K562 (cell line): ENCODE results near the gene DOCK6.

ENCODE experiments used
- BCL6 ChIP-seq: fragments of 250-450 bp; sonication (Bioruptor Pico); IDR thresholded peaks from 2 replicates; pipeline ENCODE4 v1.4.0; 2020
- BMI1 ChIP-seq: fragments of 150-350 bp; IDR thresholded peaks from 2 replicates; pipeline ENCODE4 v1.6.1; 2014; ENCODE audit warnings: low read length
- CHD1 ChIP-seq: fragments of 200-600 bp; sonication (generic); IDR thresholded peaks from one replicate; pipeline ENCODE4 v1.6.1; 2012; ENCODE audit warnings: mild to moderate bottlenecking, moderate library complexity, low read length, inconsistent platforms
- JUND ChIP-seq, 2 experiments: IDR thresholded peaks; 2 replicates in 1 of 2; 3 replicates in 1 of 2; pipeline ENCODE4 v1.6.1; 2011; ENCODE audit warnings: borderline replicate concordance in 2 of 2, low read depth in 2 of 2, low read length in 2 of 2, improper control_type of control experiment in 1 of 2, missing biosample characterization in 1 of 2, missing genetic modification characterization in 1 of 2, missing genetic modification reagents in 1 of 2
- MED1 ChIP-seq: sonication (generic); formaldehyde crosslinking; IDR thresholded peaks from 2 replicates; pipeline ENCODE4 v1.8.1; 2023; ENCODE audit warnings: missing genetic modification reagents, borderline replicate concordance
- ZNF347 ChIP-seq: fragments of 450-650 bp; formaldehyde crosslinking; IDR thresholded peaks from 2 replicates; pipeline ENCODE4 v1.4.0; 2020; ENCODE audit warnings: low read depth, mild to moderate bottlenecking, moderate library complexity
- TF ChIP-seq, protein P1 (sequence below), 3 experiments: IDR thresholded peaks in 2 of 3; conservative IDR thresholded peaks in 1 of 3; 2 replicates each; pipeline ENCODE4 v1.5.1; 2011 to 2012; ENCODE audit warnings: low read length in 3 of 3, mild to moderate bottlenecking in 3 of 3, control low read depth in 2 of 3, improper control_type of control experiment in 1 of 3, inconsistent platforms in 1 of 3, low read depth in 1 of 3, mixed read lengths in 1 of 3, moderate library complexity in 1 of 3; ENCODE audit not compliant: insufficient read depth in 2 of 3

DNA sequence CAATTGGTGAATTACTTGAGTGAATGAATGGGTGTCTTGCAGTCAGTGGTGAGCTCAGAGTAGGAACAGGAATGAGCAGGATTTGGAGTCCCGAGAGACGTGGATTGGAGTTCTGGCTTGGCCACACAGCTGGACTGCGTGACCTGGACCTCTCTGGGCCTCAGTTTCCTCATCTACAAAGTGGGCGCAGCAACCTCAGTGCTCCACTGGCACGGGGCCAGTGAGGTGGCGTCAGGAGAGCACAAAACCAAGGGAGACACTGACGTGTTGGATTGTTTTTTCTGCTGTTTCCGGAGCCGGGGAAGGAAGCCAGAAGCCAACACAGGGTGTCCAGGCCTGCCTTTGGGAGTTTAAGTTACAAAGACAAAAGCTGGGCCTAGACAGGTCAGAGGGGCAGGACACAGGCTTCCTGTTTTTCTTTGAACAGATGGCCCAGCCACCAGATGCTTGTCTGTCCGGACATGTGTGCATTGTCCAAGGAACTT lies 6.5 kb upstream of the DOCK6 start:
- TF ChIP-seq, protein P1, sequence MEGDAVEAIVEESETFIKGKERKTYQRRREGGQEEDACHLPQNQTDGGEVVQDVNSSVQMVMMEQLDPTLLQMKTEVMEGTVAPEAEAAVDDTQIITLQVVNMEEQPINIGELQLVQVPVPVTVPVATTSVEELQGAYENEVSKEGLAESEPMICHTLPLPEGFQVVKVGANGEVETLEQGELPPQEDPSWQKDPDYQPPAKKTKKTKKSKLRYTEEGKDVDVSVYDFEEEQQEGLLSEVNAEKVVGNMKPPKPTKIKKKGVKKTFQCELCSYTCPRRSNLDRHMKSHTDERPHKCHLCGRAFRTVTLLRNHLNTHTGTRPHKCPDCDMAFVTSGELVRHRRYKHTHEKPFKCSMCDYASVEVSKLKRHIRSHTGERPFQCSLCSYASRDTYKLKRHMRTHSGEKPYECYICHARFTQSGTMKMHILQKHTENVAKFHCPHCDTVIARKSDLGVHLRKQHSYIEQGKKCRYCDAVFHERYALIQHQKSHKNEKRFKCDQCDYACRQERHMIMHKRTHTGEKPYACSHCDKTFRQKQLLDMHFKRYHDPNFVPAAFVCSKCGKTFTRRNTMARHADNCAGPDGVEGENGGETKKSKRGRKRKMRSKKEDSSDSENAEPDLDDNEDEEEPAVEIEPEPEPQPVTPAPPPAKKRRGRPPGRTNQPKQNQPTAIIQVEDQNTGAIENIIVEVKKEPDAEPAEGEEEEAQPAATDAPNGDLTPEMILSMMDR (IDR thresholded peaks at IDR 0.05 in 2 of 3, conservative IDR thresholded peaks at IDR 0.05 in 1 of 3; ENCODE audit: insufficient read depth in 2 of 3, low read depth in 1 of 3, low read length in 3 of 3), result no peak
- TF ChIP-seq MED1, result no peak
- no peak for TF ChIP-seq BCL6 (CRISPR knock-in tag)
- TF ChIP-seq BMI1, result no peak
- no peak for TF ChIP-seq ZNF347 (CRISPR knock-in tag)
- TF ChIP-seq JUND (IDR thresholded peaks at IDR 0.05; ENCODE audit: borderline replicate concordance, low read depth, low read length), result no peak
- peak; percentile 16; the same call in 1 of the 3 replicates for TF ChIP-seq JUND (tag; IDR thresholded peaks at IDR 0.05; ENCODE audit: borderline replicate concordance, low read depth, low read length)
- no peak for TF ChIP-seq CHD1
